ENCODE results near the gene CDH13. TPM values are rescaled to one million over a fixed set of nuclear protein-coding genes. Genes with fewer than 3 reads are reported as not detected.
A peak's percentile ranks its signal among the peaks of the same experiment; 100 is the strongest.

Gene CDH13
- total and polyA plus RNA-seq, 2 donors (not counting 3 experiments of a cell fraction or from before 2014, with no cell fraction given): 96.6 to 124 TPM

GRCh38 chr16:83343935-83344366 lies 717.2 kb downstream of the CDH13 start:
- H4K20me1 ChIP-seq (replicated peaks; ENCODE audit: control insufficient read depth, extremely low read depth, insufficient read depth, low read length): no peaks in the 10 kb centered on the region
- ChIA-PET POLR2A (no interaction called here), CTCF (interaction anchor here (2.0 to 2.3 kb wide), 3 partner anchors 12 to 39 kb away, joined by 5 to 7 read pairs (median 6); no protein-coding TSS in a partner anchor)
- no peak overlapping the region for H2AFZ ChIP-seq (ENCODE audit: low read depth, low read length)
- no peak for TF ChIP-seq MYC (IDR thresholded peaks at IDR 0.05; ENCODE audit: low read depth, low read length)
- no peak for TF ChIP-seq EZH2 (IDR thresholded peaks at IDR 0.05; ENCODE audit: borderline replicate concordance, low read depth, low read length, severe bottlenecking)
- peak; percentile 86 for TF ChIP-seq POLR2AphosphoS5 (IDR thresholded peaks at IDR 0.05; ENCODE audit: insufficient read depth, low read depth, low read length)
- TF ChIP-seq GATA2 (IDR thresholded peaks at IDR 0.05; ENCODE audit: insufficient read depth, insufficient read length, low read depth, low read length): peak; percentile 99
- no peak for TF ChIP-seq CTCF (IDR thresholded peaks at IDR 0.05; ENCODE audit: extremely low read depth in 1 of 2, insufficient read depth in 1 of 2, low read depth in 1 of 2, low read length in 2 of 2)
- TF ChIP-seq JUN (IDR thresholded peaks at IDR 0.05; ENCODE audit: borderline replicate concordance, insufficient read depth, insufficient read length, low read depth): peak; percentile 98
- TF ChIP-seq POLR2A (IDR thresholded peaks at IDR 0.05; ENCODE audit: low read depth, low read length): peak; percentile 37
- no peak for TF ChIP-seq MAX (IDR thresholded peaks at IDR 0.05; ENCODE audit: insufficient read depth, insufficient read length)
- peak; percentile 95 for TF ChIP-seq FOS (IDR thresholded peaks at IDR 0.05; ENCODE audit: borderline replicate concordance, insufficient read depth, low read length)
- peak overlapping the region; percentile 89 for H3K9ac ChIP-seq (replicated peaks; ENCODE audit: extremely low read depth, insufficient read depth, low read length)
- intact Hi-C loops (cut with micrococcal nuclease): loop anchor here (1.0 to 10.0 kb wide), 11 partner anchors 8 to 1439 kb away; no protein-coding TSS in a partner anchor
- H3K4me1 ChIP-seq (ENCODE audit: control insufficient read depth, extremely low read depth, insufficient read depth, low read length): peaks cover 28% of the 10 kb centered on the region
- no peaks in the 10 kb centered on the region for H3K27me3 ChIP-seq (ENCODE audit: control insufficient read depth in 2 of 2, insufficient read depth in 2 of 2, low read length in 2 of 2)
- no peaks in the 10 kb centered on the region for H3K9me3 ChIP-seq (replicated peaks; ENCODE audit: control insufficient read depth, insufficient read depth, low read length)
- peak overlapping the region in 1 of 3 experiments; percentile 4 for H3K4me3 ChIP-seq (replicated peaks in 1 of 3; ENCODE audit: insufficient read depth in 1 of 3, low read depth in 1 of 3, low read length in 3 of 3)
- no TSS peak for BruUV-seq (replicated peaks)
- DNase-seq (ENCODE audit: low read depth, low spot score) (peak; percentile 98), FAIRE-seq (peak; percentile 83)
- dilution Hi-C loops (cut with MboI; ENCODE audit: extremely low pct_ligation_motif_present, low sequenced_read_pairs): no loop called here
- H3K27ac ChIP-seq (ENCODE audit: insufficient read depth, low read depth, low read length): peak overlapping the region; percentile 97
- no peaks in the 10 kb centered on the region for H3K9me1 ChIP-seq (replicated peaks; ENCODE audit: control insufficient read depth, extremely low read depth, insufficient read depth, low read length)
- H3K4me2 ChIP-seq (ENCODE audit: insufficient read depth, low read length): peak overlapping the region; percentile 76
- no peaks in the 10 kb centered on the region for H3K36me3 ChIP-seq (ENCODE audit: control insufficient read depth in 2 of 2, extremely low read depth in 1 of 2, insufficient read depth in 2 of 2, low read length in 2 of 2)
- H3K79me2 ChIP-seq (ENCODE audit: control insufficient read depth, insufficient read depth, low read length): no peaks in the 10 kb centered on the region

Data from endothelial cell of umbilical vein (primary cell).